Activated naive CD8-positive, alpha-beta T cell treated with anti-CD3 and anti-CD28 coated beads, Interleukin-2, amount 10 ng/mL, durations not matched to agents 7 days and 5 days (primary cell): ENCODE results near the gene STXBP3. TPM values are rescaled to one million over a fixed set of nuclear protein-coding genes. Genes with fewer than 3 reads are reported as not detected.
"Not testable (repeated sequence)": the region's sequence is repeated elsewhere in the genome, so short reads cannot be mapped to it uniquely, and the experiment has no call there.

Experiments used
- ATAC-seq: fragments of 150-1000 bp; cut with Tn5 transposase; one replicate; pipeline ENCODE4 v1.10.0; 2021; ENCODE audit warnings: low read depth, moderate library complexity
- POLR2A ChIA-PET: fragments of 350-600 bp; sonication (Branson Sonifier 250); formaldehyde crosslinking; loops from one replicate; lab custom pipeline; 2021; ENCODE audit warnings: antibody characterized with exemption; lab: Charles Lee
- DNase-seq: peaks from one replicate; pipeline ENCODE4 v3.0.0; 2021
- H3K27ac Mint-ChIP-seq: one replicate; pipeline ENCODE4 v1.8.0; 2022; ENCODE audit warnings: mild to moderate bottlenecking, mixed read lengths
- H3K27me3 Mint-ChIP-seq: one replicate; pipeline ENCODE4 v1.8.0; 2022; ENCODE audit warnings: mild to moderate bottlenecking, moderate library complexity, mixed read lengths
- H3K36me3 Mint-ChIP-seq: one replicate; pipeline ENCODE4 v1.8.0; 2021; ENCODE audit warnings: mild to moderate bottlenecking, mixed read lengths
- H3K4me1 Mint-ChIP-seq: one replicate; pipeline ENCODE4 v1.8.0; 2021; ENCODE audit warnings: mixed read lengths
- H3K4me3 Mint-ChIP-seq: one replicate; pipeline ENCODE4 v1.8.0; 2022; ENCODE audit warnings: mild to moderate bottlenecking, moderate library complexity, mixed read lengths
- H3K9me3 Mint-ChIP-seq: one replicate; pipeline ENCODE4 v1.8.0; 2021; ENCODE audit warnings: mixed read lengths
- total RNA-seq, 2 experiments: library from RNA; stranded (reverse); gene quantifications; one replicate each; pipeline ENCODE4 v1.2.3, GENCODE V29; 2021

Gene STXBP3
- total RNA-seq, 2 experiments from 2014 or later = 58.1 to 58.3 TPM

DNA sequence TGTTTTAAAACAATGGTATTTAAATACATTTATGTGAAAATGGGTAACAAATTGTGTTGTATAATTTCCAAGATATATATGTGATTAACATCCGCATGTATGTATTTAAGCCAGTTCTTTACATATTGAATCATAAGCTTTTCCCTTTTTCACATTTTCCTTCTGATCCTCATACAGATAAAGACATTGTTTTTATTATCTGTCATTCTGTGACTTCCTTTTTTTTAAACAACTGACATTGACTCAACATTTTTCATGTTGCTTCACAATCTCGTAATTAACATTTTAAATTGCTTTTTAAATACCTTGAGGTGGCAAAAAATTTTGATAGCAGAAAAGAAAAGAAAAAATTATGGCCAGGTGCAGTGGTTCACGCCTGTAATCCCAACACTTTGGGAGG is 1.4 kb downstream of the STXBP3 start:
- Mint-ChIP-seq H3K4me1 (peaks cover 21% of the 10 kb centered on the region), H3K36me3 (peaks cover 6% of the 10 kb centered on the region), H3K9me3 (no peaks in the 10 kb centered on the region), H3K27ac (no peak overlapping the region), H3K4me3 (no peak overlapping the region), H3K27me3 (peaks cover 7% of the 10 kb centered on the region)
- DNase-seq (no peak), ATAC-seq (no peak)
- POLR2A ChIA-PET = no interaction called here

DNA sequence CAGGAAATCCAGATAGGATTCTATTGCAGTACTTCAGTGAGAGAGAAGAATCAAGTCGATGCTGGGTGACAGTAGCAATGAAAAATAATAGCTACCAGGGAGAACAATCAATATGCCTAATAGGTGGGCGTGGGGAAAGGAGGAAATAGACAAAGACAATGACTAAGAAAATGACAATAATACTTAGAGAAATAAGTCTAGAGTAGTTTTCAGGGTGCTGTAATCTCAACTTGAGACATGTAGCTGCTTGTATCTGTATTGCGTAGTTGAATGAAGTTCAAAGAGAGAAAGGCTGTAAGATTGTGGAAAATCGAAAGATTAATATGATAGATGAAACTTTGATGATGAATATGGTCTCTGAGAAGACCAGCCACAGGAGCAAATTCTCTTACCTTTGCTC is 2.6 kb downstream of the STXBP3 start:
- H3K27me3 Mint-ChIP-seq = peaks cover 4% of the 10 kb centered on the region
- peaks cover 9% of the 10 kb centered on the region for H3K36me3 Mint-ChIP-seq
- no peak overlapping the region for H3K27ac Mint-ChIP-seq
- no peak overlapping the region for H3K4me3 Mint-ChIP-seq
- POLR2A ChIA-PET = no interaction called here
- no peaks in the 10 kb centered on the region for H3K9me3 Mint-ChIP-seq
- H3K4me1 Mint-ChIP-seq = peaks cover 21% of the 10 kb centered on the region
- no peak for DNase-seq
- no peak for ATAC-seq

GRCh38 chr1:108750476-108751181 is 4.2 kb downstream of the STXBP3 start:
- POLR2A ChIA-PET = interaction anchor here (0.6 kb wide), 1 partner anchor 212 kb away, joined by 4 read pairs; no protein-coding TSS in a partner anchor
- Mint-ChIP-seq H3K4me1 (peaks cover 22% of the 10 kb centered on the region), H3K36me3 (peaks cover 13% of the 10 kb centered on the region), H3K4me3 (no peak overlapping the region), H3K27me3 (no peaks in the 10 kb centered on the region), H3K9me3 (no peaks in the 10 kb centered on the region), H3K27ac (no peak overlapping the region)
- no peak for DNase-seq
- no peak for ATAC-seq

- H3K27ac Mint-ChIP-seq = no peak overlapping the region
- no peaks in the 10 kb centered on the region for H3K9me3 Mint-ChIP-seq
- no peak overlapping the region for H3K4me3 Mint-ChIP-seq
- no peaks in the 10 kb centered on the region for H3K27me3 Mint-ChIP-seq
- ATAC-seq (no peak), DNase-seq (no peak)
- peaks cover 11% of the 10 kb centered on the region for H3K4me1 Mint-ChIP-seq
- POLR2A ChIA-PET = no interaction called here
- peaks cover 13% of the 10 kb centered on the region for H3K36me3 Mint-ChIP-seq
Measured at GRCh38 chr1:108753363-108753762, 6.9 kb downstream of the STXBP3 start.

GRCh38 chr1:108758796-108759195 is 12.3 kb downstream of the STXBP3 start:
- DNase-seq = no peak
- Mint-ChIP-seq H3K36me3 (peaks cover 26% of the 10 kb centered on the region), H3K4me1 (peaks cover 2% of the 10 kb centered on the region), H3K9me3 (no peaks in the 10 kb centered on the region), H3K27ac (no peak overlapping the region), H3K27me3 (no peaks in the 10 kb centered on the region), H3K4me3 (no peak overlapping the region)
- no peak for ATAC-seq
- POLR2A ChIA-PET = no interaction called here

GRCh38 chr1:108767115-108767514 is 20.6 kb downstream of the STXBP3 start:
- H3K27ac Mint-ChIP-seq = no peak overlapping the region
- no peak for ATAC-seq
- no peak overlapping the region for H3K4me3 Mint-ChIP-seq
- no peaks in the 10 kb centered on the region for H3K9me3 Mint-ChIP-seq
- DNase-seq = no peak
- no peaks in the 10 kb centered on the region for H3K27me3 Mint-ChIP-seq
- peaks cover 32% of the 10 kb centered on the region for H3K36me3 Mint-ChIP-seq
- no peaks in the 10 kb centered on the region for H3K4me1 Mint-ChIP-seq
- POLR2A ChIA-PET = no interaction called here

DNA sequence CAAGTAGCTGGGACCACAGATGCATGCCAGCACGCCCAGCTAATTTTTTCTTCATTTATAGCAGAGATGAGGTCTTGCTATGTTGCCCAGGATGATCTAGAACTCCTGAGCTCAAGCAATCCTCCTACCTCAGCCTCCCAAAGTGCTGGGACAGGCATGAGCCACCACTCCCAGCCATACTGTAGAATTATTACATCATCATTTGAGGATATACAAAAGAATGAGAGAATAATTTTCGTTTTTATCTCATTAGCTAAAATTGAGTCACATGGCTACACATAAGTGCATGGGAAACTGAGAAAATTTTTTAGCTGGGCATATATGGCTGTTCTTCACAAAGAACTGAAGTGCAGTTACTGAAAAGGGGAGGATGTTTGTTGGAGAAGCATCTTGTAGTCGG is 21.2 kb downstream of the STXBP3 start:
- H3K36me3 Mint-ChIP-seq = peaks cover 29% of the 10 kb centered on the region
- H3K4me3 Mint-ChIP-seq = no peak overlapping the region
- H3K4me1 Mint-ChIP-seq = no peaks in the 10 kb centered on the region
- no peak overlapping the region for H3K27ac Mint-ChIP-seq
- H3K27me3 Mint-ChIP-seq = no peaks in the 10 kb centered on the region
- H3K9me3 Mint-ChIP-seq = no peaks in the 10 kb centered on the region
- no peak for DNase-seq
- POLR2A ChIA-PET = no interaction called here
- ATAC-seq = no peak

- no peak overlapping the region for H3K27ac Mint-ChIP-seq
- H3K27me3 Mint-ChIP-seq = no peaks in the 10 kb centered on the region
- no peaks in the 10 kb centered on the region for H3K4me1 Mint-ChIP-seq
- ATAC-seq = no peak
- no peaks in the 10 kb centered on the region for H3K9me3 Mint-ChIP-seq
- H3K36me3 Mint-ChIP-seq = peaks cover 39% of the 10 kb centered on the region
- no peak overlapping the region for H3K4me3 Mint-ChIP-seq
- no peak for DNase-seq
- POLR2A ChIA-PET = no interaction called here
Measured at GRCh38 chr1:108777839-108778238, 31.4 kb downstream of the STXBP3 start.

DNA sequence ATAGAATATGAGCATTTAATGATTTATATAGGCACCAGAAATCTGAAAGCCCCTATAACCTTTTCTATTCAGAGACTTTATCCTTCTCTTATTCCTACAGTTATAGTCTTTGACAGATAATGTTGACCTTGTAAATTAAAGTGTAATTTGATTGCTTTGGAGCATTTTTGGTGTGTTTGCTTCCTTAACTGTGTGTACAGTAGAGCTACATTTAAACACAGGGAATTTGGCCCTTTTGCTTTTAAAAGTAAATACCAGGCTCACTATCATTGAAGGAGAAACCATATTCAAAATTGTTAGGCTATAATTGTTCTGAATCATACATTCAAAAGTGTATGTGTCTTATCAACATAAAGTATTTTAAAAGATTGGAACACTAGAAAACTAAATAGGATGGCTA is 33.0 kb downstream of the STXBP3 start:
- H3K27ac Mint-ChIP-seq = no peak overlapping the region
- no peaks in the 10 kb centered on the region for H3K27me3 Mint-ChIP-seq
- POLR2A ChIA-PET = no interaction called here
- ATAC-seq (no peak), DNase-seq (no peak)
- H3K9me3 Mint-ChIP-seq = peaks cover 9% of the 10 kb centered on the region
- no peak overlapping the region for H3K4me3 Mint-ChIP-seq
- peaks cover 50% of the 10 kb centered on the region for H3K36me3 Mint-ChIP-seq
- no peaks in the 10 kb centered on the region for H3K4me1 Mint-ChIP-seq

- POLR2A ChIA-PET = no interaction called here
- Mint-ChIP-seq H3K27ac (no peak overlapping the region), H3K36me3 (peaks cover 56% of the 10 kb centered on the region)
Measured at GRCh38 chr1:108780937-108781574, 34.6 kb downstream of the STXBP3 start.

GRCh38 chr1:108781575-108781944 is 35.1 kb downstream of the STXBP3 start:
- Mint-ChIP-seq H3K9me3 (peaks cover 20% of the 10 kb centered on the region), H3K36me3 (peaks cover 58% of the 10 kb centered on the region)
- H3K27me3 Mint-ChIP-seq, POLR2A ChIA-PET, H3K27ac Mint-ChIP-seq, ATAC-seq, DNase-seq, H3K4me3 Mint-ChIP-seq, H3K4me1 Mint-ChIP-seq: not testable (repeated sequence)

More at GRCh38 chr1:108780937-108781574, 34.6 kb downstream of the STXBP3 start:
- Mint-ChIP-seq H3K27me3 (no peaks in the 10 kb centered on the region), H3K4me1 (no peaks in the 10 kb centered on the region), H3K4me3 (no peak overlapping the region), H3K9me3 (peaks cover 19% of the 10 kb centered on the region)
- ATAC-seq = no peak
- no peak for DNase-seq

GRCh38 chr1:108785264-108785663 is 38.8 kb downstream of the STXBP3 start:
- Mint-ChIP-seq H3K27me3 (no peaks in the 10 kb centered on the region), H3K4me1 (no peaks in the 10 kb centered on the region), H3K27ac (no peak overlapping the region), H3K4me3 (no peak overlapping the region), H3K9me3 (peaks cover 20% of the 10 kb centered on the region), H3K36me3 (peaks cover 68% of the 10 kb centered on the region)
- POLR2A ChIA-PET = no interaction called here
- DNase-seq (no peak), ATAC-seq (no peak)

- no peaks in the 10 kb centered on the region for H3K4me1 Mint-ChIP-seq
- H3K36me3 Mint-ChIP-seq = peaks cover 69% of the 10 kb centered on the region
- H3K4me3 Mint-ChIP-seq = no peak overlapping the region
- DNase-seq = no peak
- no peaks in the 10 kb centered on the region for H3K27me3 Mint-ChIP-seq
- H3K27ac Mint-ChIP-seq = no peak overlapping the region
- POLR2A ChIA-PET = interaction anchor here (1.5 kb wide), 1 partner anchor 72 kb away, joined by 3 read pairs; no protein-coding TSS in a partner anchor
- H3K9me3 Mint-ChIP-seq = peaks cover 20% of the 10 kb centered on the region
- no peak for ATAC-seq
Measured at GRCh38 chr1:108785880-108786279, 39.4 kb downstream of the STXBP3 start.

DNA sequence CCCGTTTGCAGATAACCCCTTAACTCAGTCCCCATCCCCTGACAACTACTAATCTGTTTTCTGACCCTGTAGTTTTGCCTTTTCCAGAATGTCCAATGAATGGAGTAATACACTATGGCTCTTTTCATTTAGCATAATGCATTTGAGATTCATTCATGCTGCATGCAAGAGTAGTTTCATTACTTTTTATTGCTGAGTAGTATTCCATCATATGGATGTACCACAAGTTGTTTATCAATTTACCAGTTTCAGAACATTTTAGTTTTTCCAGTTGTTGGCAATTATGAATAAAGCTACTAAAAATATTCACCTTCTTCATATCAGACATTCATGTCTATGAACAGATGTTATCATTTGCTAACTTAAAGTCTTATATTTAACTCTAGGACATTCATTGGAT is 45.3 kb downstream of the STXBP3 start:
- ATAC-seq = no peak
- Mint-ChIP-seq H3K9me3 (peaks cover 15% of the 10 kb centered on the region), H3K36me3 (peaks cover 49% of the 10 kb centered on the region), H3K27ac (no peak overlapping the region), H3K4me3 (no peak overlapping the region), H3K27me3 (no peaks in the 10 kb centered on the region), H3K4me1 (no peaks in the 10 kb centered on the region)
- POLR2A ChIA-PET = no interaction called here
- no peak for DNase-seq
